ENCODE data around the gene SLC23A2. TPM values are rescaled to one million over a fixed set of nuclear protein-coding genes. Genes with fewer than 3 reads are reported as not detected.

Gene SLC23A2
- total RNA-seq, 2 experiments from 2014 or later = 14.3 to 25.7 TPM

- CTCF ChIA-PET (ENCODE audit: unreplicated experiment) = no interaction called here
- POLR2A ChIA-PET = interaction anchor here (0.9 to 1.7 kb wide), 3 partner anchors 17 to 143 kb away, joined by 3 to 6 read pairs (median 5); no protein-coding TSS in a partner anchor
- Histone ChIP-seq H3K4me3 (ENCODE audit: low read depth, low read length, poor library complexity, severe bottlenecking) (peak overlapping the region; percentile 75), H4K20me1 (ENCODE audit: insufficient read depth, low read length) (peaks cover 4% of the 10 kb centered on the region; the same call in 1 of the 2 replicates), H3K27ac (ENCODE audit: low read depth, low read length, poor library complexity, severe bottlenecking) (peak overlapping the region; percentile 95), H3K9me2 (ENCODE audit: insufficient read depth, low read length) (no peaks in the 10 kb centered on the region), H3K4me1 (ENCODE audit: insufficient read depth, low read length, poor library complexity, severe bottlenecking) (peaks cover 76% of the 10 kb centered on the region), H3K4me2 (ENCODE audit: low read length) (peak overlapping the region; percentile 97), H3K9me3 (ENCODE audit: low read length) (no peaks in the 10 kb centered on the region), H2AFZ (ENCODE audit: low read length) (peak overlapping the region; percentile 16; the same call in 1 of the 2 replicates), H3K36me3 (ENCODE audit: insufficient read depth, low read length) (peaks cover 50% of the 10 kb centered on the region), H3K79me2 (ENCODE audit: insufficient read depth, low read depth, low read length) (peaks cover 51% of the 10 kb centered on the region; the same call in 1 of the 2 replicates)
- DNase-seq (ENCODE audit: low spot score) = peak; percentile 74
- intact Hi-C loops (cut with micrococcal nuclease; ENCODE audit: unreplicated experiment) = loop anchor here (5.0 kb wide), 3 partner anchors 145 to 305 kb away; partner anchors contain the start of gene PCNA
- BruUV-seq (replicated peaks) = no TSS peak
- TF ChIP-seq EZH2phosphoT487 (IDR thresholded peaks at IDR 0.05; ENCODE audit: borderline replicate concordance, low read depth, low read length) (no peak), CTCF (conservative IDR thresholded peaks at IDR 0.05; ENCODE audit: low read length) (no peak)
These were observed 188.7 kb downstream of the SLC23A2 start for GRCh38 chr20:4812641-4813075.

DNA sequence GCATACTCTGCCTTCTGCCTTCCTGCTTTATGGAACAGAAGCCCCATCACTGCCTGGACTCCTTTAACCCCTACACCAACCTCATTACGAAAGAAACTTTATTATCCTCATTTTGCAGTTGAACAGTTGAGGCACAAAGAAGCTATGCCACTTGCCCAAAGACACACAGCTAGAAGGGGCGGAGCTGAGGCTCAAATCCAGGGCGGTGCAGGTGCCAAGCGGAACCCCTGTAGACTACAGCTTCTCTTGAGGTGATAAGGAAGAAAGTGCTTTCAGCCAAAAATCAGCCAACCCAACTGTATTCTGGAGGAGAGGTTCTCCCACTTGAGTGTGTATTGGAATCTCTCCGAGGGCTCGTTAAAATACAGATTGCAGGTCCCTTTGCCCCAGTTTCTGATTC lies 189.1 kb downstream of the SLC23A2 start:
- intact Hi-C loops (cut with micrococcal nuclease; ENCODE audit: unreplicated experiment) = loop anchor here (5.0 kb wide), 3 partner anchors 145 to 305 kb away; partner anchors contain the start of gene PCNA
- DNase-seq (ENCODE audit: low spot score) = peak; percentile 37
- Histone ChIP-seq H3K4me1 (ENCODE audit: insufficient read depth, low read length, poor library complexity, severe bottlenecking) (peaks cover 76% of the 10 kb centered on the region), H3K9me3 (ENCODE audit: low read length) (no peaks in the 10 kb centered on the region), H3K9me2 (ENCODE audit: insufficient read depth, low read length) (no peaks in the 10 kb centered on the region), H3K4me3 (ENCODE audit: low read depth, low read length, poor library complexity, severe bottlenecking) (peak overlapping the region; percentile 75), H3K27ac (ENCODE audit: low read depth, low read length, poor library complexity, severe bottlenecking) (peak overlapping the region; percentile 95), H3K36me3 (ENCODE audit: insufficient read depth, low read length) (peaks cover 50% of the 10 kb centered on the region), H4K20me1 (ENCODE audit: insufficient read depth, low read length) (peaks cover 6% of the 10 kb centered on the region; the same call in 1 of the 2 replicates), H2AFZ (ENCODE audit: low read length) (peak overlapping the region; percentile 16; the same call in 1 of the 2 replicates), H3K79me2 (ENCODE audit: insufficient read depth, low read depth, low read length) (peaks cover 55% of the 10 kb centered on the region; the same call in 1 of the 2 replicates), H3K4me2 (ENCODE audit: low read length) (peak overlapping the region; percentile 97)
- no TSS peak for BruUV-seq (replicated peaks)
- POLR2A ChIA-PET = interaction anchor here (0.5 to 1.7 kb wide), 4 partner anchors 16 to 144 kb away, joined by 3 to 5 read pairs (median 4); no protein-coding TSS in a partner anchor
- CTCF ChIA-PET (ENCODE audit: unreplicated experiment) = no interaction called here
- no peak for TF ChIP-seq CTCF (conservative IDR thresholded peaks at IDR 0.05; ENCODE audit: low read length)
- TF ChIP-seq EZH2phosphoT487 (IDR thresholded peaks at IDR 0.05; ENCODE audit: borderline replicate concordance, low read depth, low read length) = no peak
